ENCODE data around the gene APAF1. TPM values are rescaled to one million over a fixed set of nuclear protein-coding genes. Genes with fewer than 3 reads are reported as not detected.

Gene APAF1
- total and polyA plus RNA-seq, 10 of the 15 experiments (the other 5 are each of a cell fraction or from before 2014, with no cell fraction given) = 4.2 to 19.1 (median 14.2) TPM

DNA sequence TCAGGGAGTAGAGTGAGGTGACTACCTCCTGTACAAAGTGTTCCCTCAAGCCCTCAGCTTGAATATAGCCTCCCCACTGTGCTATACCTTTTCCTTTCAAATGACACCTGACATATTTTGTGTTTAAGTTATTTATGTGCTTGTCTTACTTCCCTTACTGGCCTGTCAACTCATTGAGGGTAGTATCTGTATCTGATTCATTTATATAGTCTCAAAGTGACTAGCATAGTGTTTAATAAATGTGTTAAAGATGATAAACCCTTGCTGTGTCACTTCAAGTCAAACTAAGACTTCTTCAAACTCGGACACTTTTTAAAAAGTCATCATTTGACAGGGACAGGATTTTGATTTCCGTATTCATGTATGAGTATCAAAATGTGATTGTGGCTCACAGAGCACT lies 52.1 kb downstream of the APAF1 start:
- no peaks in the 10 kb centered on the region for H3K4me1 ChIP-seq (ENCODE audit: control insufficient read depth, insufficient read depth, low read length)
- no peaks in the 10 kb centered on the region for H3K27me3 ChIP-seq (replicated peaks in 1 of 2; ENCODE audit: control insufficient read depth in 2 of 2, insufficient read depth in 2 of 2, low read length in 1 of 2)
- intact Hi-C loops (cut with micrococcal nuclease; ENCODE audit: unreplicated experiment) (no loop called here), in situ Hi-C loops (cut with MboI) (loop anchor here (10.0 kb wide), 1 partner anchor 298 kb away; no protein-coding TSS in a partner anchor)
- H3K4me3 ChIP-seq = no peak overlapping the region
- WGBS (ENCODE audit: insufficient coverage, insufficient replicate concordance, low lambda C conversion rate, missing lambda C conversion rate) = 27% methylated on average over 2 of the region's 2 CpGs
- no peak for ATAC-seq
- no peak overlapping the region for H2AFZ ChIP-seq (ENCODE audit: control insufficient read depth, low read depth, low read length)
- H3K9ac ChIP-seq (ENCODE audit: control insufficient read depth, insufficient read depth, low read length) = no peak overlapping the region
- BruUV-seq (replicated peaks) = no TSS peak
- no peaks in the 10 kb centered on the region for H3K9me3 ChIP-seq (replicated peaks; ENCODE audit: control insufficient read depth, insufficient read depth, low read length)
- ChIA-PET CTCF (interaction anchor here (1.2 to 3.0 kb wide), 2 partner anchors 301 kb away, joined by 6 to 31 read pairs; no protein-coding TSS in a partner anchor), RAD21 (ENCODE audit: unreplicated experiment) (interaction anchor here (3.9 kb wide), 1 partner anchor 301 kb away, joined by 26 read pairs; no protein-coding TSS in a partner anchor), SMC1A (ENCODE audit: uncharacterized antibody, unreplicated experiment) (no interaction called here), POLR2A (no interaction called here)
- H3K4me2 ChIP-seq (ENCODE audit: control insufficient read depth, insufficient read depth) = no peak overlapping the region
- no peak for DNase-seq (ENCODE audit: low read depth, low spot score)
- TF ChIP-seq MYB (IDR thresholded peaks at IDR 0.05; ENCODE audit: borderline replicate concordance, low read depth, low read length) (no peak), PAX5 (IDR thresholded peaks at IDR 0.05; ENCODE audit: borderline replicate concordance, low read depth, low read length) (no peak), SIN3A (IDR thresholded peaks at IDR 0.05; ENCODE audit: low read depth, low read length) (no peak), RELA (IDR thresholded peaks at IDR 0.05; ENCODE audit: borderline replicate concordance, partially characterized antibody) (no peak)
- no peaks in the 10 kb centered on the region for H4K20me1 ChIP-seq (ENCODE audit: control insufficient read depth, insufficient read depth)
- FAIRE-seq = no peak
- H3K79me2 ChIP-seq (ENCODE audit: control insufficient read depth, insufficient read depth, low read length) = no peaks in the 10 kb centered on the region
- peaks cover 0 to 13% of the 10 kb centered on the region in 2 experiments; a peak in 3 of 4 replicates for H3K36me3 ChIP-seq (ENCODE audit: control insufficient read depth in 2 of 2, insufficient read depth in 2 of 2, low read length in 1 of 2)
- no peak overlapping the region for H3K27ac ChIP-seq (ENCODE audit: control insufficient read depth, insufficient read depth)

DNA sequence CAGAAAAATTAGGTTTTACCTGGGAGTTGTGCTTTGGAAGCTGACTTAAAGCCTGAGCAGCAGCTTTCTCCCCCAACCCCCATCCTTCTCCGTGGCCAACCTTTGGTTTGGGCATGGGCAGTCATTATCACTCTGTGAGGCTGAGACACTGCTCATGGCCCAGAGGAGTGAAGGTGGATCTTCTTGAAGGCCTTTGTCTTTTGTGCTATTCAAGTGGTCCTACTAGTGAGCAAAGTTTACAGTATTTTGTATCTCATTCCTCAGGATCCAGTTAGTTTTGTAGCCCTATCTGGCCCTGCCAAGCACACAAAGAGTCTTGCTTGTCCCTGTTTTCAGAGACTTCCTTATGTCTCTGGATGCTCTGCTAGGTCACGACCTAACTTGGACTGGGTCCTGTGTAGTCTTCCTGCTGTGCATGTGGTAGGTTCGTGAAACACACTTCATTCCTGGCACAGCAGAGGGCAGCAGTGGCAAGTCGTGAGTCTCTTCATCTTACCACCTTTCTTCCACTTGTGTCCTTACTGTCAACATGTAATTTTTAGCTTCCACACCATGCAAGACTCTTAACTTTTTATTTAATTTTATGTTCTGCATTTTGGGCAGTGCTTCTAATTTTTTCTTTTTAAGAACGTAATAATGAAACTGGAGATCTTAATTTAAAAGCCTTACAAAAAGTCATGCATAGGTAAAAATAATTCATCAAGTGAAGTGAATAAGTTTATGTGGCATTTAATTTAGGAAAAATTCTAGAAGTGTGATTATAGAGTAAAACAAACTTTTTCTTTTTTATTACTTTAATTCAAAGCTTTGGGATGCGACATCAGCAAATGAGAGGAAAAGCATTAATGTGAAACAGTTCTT lies 53.7 kb downstream of the APAF1 start:
- Histone ChIP-seq H4K20me1 (ENCODE audit: control insufficient read depth, insufficient read depth) (no peaks in the 10 kb centered on the region), H3K4me2 (ENCODE audit: control insufficient read depth, insufficient read depth) (no peak overlapping the region), H3K79me2 (ENCODE audit: control insufficient read depth, insufficient read depth, low read length) (no peaks in the 10 kb centered on the region), H3K27ac (ENCODE audit: control insufficient read depth, insufficient read depth) (no peak overlapping the region), H2AFZ (ENCODE audit: control insufficient read depth, low read depth, low read length) (peak overlapping the region; percentile 52; the same call in 1 of the 2 replicates), H3K27me3 (replicated peaks in 1 of 2; ENCODE audit: control insufficient read depth in 2 of 2, insufficient read depth in 2 of 2, low read length in 1 of 2) (no peaks in the 10 kb centered on the region), H3K9ac (ENCODE audit: control insufficient read depth, insufficient read depth, low read length) (no peak overlapping the region), H3K4me1 (ENCODE audit: control insufficient read depth, insufficient read depth, low read length) (no peaks in the 10 kb centered on the region), H3K4me3 (no peak overlapping the region), H3K36me3 (ENCODE audit: control insufficient read depth in 2 of 2, insufficient read depth in 2 of 2, low read length in 1 of 2) (peaks cover 0 to 13% of the 10 kb centered on the region in 2 experiments; a peak in 3 of 4 replicates), H3K9me3 (replicated peaks; ENCODE audit: control insufficient read depth, insufficient read depth, low read length) (no peaks in the 10 kb centered on the region)
- WGBS (ENCODE audit: insufficient coverage, insufficient replicate concordance, low lambda C conversion rate, missing lambda C conversion rate) = 46% methylated on average over 6 of the region's 6 CpGs
- ChIA-PET CTCF (interaction anchor here (0.7 to 3.0 kb wide), 25 partner anchors 12 to 300 kb away, joined by 3 to 31 read pairs (median 4); partner anchors contain the start of gene SLC25A3), SMC1A (ENCODE audit: uncharacterized antibody, unreplicated experiment) (interaction anchor here (0.5 to 1.7 kb wide), 10 partner anchors 9 to 1246 kb away, joined by 3 to 15 read pairs (median 4); no protein-coding TSS in a partner anchor), POLR2A (no interaction called here), RAD21 (ENCODE audit: unreplicated experiment) (interaction anchor here (0.9 to 3.9 kb wide), 6 partner anchors 13 to 299 kb away, joined by 3 to 26 read pairs (median 3); no protein-coding TSS in a partner anchor)
- DNase-seq (ENCODE audit: low read depth, low spot score) (peak; percentile 38), FAIRE-seq (peak; percentile 72), ATAC-seq (peak; percentile 99)
- intact Hi-C loops (cut with micrococcal nuclease; ENCODE audit: unreplicated experiment) (loop anchor here (1.0 to 2.0 kb wide), 2 partner anchors 240 to 299 kb away; no protein-coding TSS in a partner anchor), in situ Hi-C loops (cut with MboI) (loop anchor here (10.0 kb wide), 1 partner anchor 296 kb away; no protein-coding TSS in a partner anchor)
- BruUV-seq (replicated peaks) = no TSS peak
- TF ChIP-seq SMC3 (IDR thresholded peaks at IDR 0.05; ENCODE audit: borderline replicate concordance, low read length) (peak; percentile 73), STAT3 (IDR thresholded peaks at IDR 0.05; ENCODE audit: low read depth, low read length) (no peak), SIX5 (IDR thresholded peaks at IDR 0.05; ENCODE audit: low read depth, low read length, severe bottlenecking) (no peak), BCL11A (IDR thresholded peaks at IDR 0.05; ENCODE audit: low read depth, low read length) (no peak)
- TF ChIP-seq, protein P1, sequence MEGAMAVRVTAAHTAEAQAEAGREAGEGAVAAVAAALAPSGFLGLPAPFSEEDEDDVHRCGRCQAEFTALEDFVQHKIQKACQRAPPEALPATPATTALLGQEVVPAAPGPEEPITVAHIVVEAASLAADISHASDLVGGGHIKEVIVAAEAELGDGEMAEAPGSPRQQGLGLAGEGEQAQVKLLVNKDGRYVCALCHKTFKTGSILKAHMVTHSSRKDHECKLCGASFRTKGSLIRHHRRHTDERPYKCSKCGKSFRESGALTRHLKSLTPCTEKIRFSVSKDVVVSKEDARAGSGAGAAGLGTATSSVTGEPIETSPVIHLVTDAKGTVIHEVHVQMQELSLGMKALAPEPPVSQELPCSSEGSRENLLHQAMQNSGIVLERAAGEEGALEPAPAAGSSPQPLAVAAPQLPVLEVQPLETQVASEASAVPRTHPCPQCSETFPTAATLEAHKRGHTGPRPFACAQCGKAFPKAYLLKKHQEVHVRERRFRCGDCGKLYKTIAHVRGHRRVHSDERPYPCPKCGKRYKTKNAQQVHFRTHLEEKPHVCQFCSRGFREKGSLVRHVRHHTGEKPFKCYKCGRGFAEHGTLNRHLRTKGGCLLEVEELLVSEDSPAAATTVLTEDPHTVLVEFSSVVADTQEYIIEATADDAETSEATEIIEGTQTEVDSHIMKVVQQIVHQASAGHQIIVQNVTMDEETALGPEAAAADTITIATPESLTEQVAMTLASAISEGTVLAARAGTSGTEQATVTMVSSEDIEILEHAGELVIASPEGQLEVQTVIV (IDR thresholded peaks at IDR 0.05; ENCODE audit: borderline replicate concordance, partially characterized antibody) = no peak
- TF ChIP-seq, protein P2, sequence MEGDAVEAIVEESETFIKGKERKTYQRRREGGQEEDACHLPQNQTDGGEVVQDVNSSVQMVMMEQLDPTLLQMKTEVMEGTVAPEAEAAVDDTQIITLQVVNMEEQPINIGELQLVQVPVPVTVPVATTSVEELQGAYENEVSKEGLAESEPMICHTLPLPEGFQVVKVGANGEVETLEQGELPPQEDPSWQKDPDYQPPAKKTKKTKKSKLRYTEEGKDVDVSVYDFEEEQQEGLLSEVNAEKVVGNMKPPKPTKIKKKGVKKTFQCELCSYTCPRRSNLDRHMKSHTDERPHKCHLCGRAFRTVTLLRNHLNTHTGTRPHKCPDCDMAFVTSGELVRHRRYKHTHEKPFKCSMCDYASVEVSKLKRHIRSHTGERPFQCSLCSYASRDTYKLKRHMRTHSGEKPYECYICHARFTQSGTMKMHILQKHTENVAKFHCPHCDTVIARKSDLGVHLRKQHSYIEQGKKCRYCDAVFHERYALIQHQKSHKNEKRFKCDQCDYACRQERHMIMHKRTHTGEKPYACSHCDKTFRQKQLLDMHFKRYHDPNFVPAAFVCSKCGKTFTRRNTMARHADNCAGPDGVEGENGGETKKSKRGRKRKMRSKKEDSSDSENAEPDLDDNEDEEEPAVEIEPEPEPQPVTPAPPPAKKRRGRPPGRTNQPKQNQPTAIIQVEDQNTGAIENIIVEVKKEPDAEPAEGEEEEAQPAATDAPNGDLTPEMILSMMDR (IDR thresholded peaks at IDR 0.05 in 2 of 3, conservative IDR thresholded peaks at IDR 0.05 in 1 of 3; ENCODE audit: control insufficient read depth in 2 of 3, extremely low read depth in 1 of 3, insufficient read depth in 1 of 3, low read depth in 3 of 3, low read length in 3 of 3) = peak; percentile 71 to 77 (median 75)
